ENCODE measurements around the gene SLC7A6OS. TPM values are rescaled to one million over a fixed set of nuclear protein-coding genes. Genes with fewer than 3 reads are reported as not detected.
A peak's percentile ranks its signal among the peaks of the same experiment; 100 is the strongest.

SLC7A6OS gene
- total RNA-seq, 1 experiment from 2014 or later: 16.4 TPM

- BruUV-seq (replicated peaks): no TSS peak
- Histone ChIP-seq H3K4me1 (ENCODE audit: control insufficient read depth in 1 of 2, insufficient read depth in 2 of 2, low read length in 2 of 2) (peaks cover 25 to 33% of the 10 kb centered on the region in 2 experiments), H3K4me3 (replicated peaks in 1 of 2; ENCODE audit: low read depth in 1 of 2, low read length in 2 of 2) (peak overlapping the region; percentile 73 to 85), H3K4me2 (ENCODE audit: low read length) (peak overlapping the region; percentile 89), H4K20me1 (ENCODE audit: insufficient read depth) (peaks cover 16% of the 10 kb centered on the region; the same call in 1 of the 2 replicates), H3K9me3 (ENCODE audit: control insufficient read depth in 1 of 2, insufficient read depth in 1 of 2, low read depth in 1 of 2, low read length in 2 of 2) (no peaks in the 10 kb centered on the region), H3K79me2 (ENCODE audit: insufficient read depth, low read length) (peaks cover 58% of the 10 kb centered on the region), H2AFZ (ENCODE audit: low read depth, low read length, poor library complexity, severe bottlenecking) (no peak overlapping the region), H3K36me3 (ENCODE audit: control insufficient read depth in 1 of 2, insufficient read depth in 2 of 2, low read length in 2 of 2) (no peaks in the 10 kb centered on the region), H3K9me2 (ENCODE audit: insufficient read depth) (no peaks in the 10 kb centered on the region), H3K27ac (ENCODE audit: low read depth, low read length) (peak overlapping the region; percentile 91), H3K9ac (ENCODE audit: low read length) (peak overlapping the region; percentile 88), H3K27me3 (ENCODE audit: insufficient read depth, low read length) (no peaks in the 10 kb centered on the region)
- CTCF ChIA-PET: interaction anchor here (1.3 kb wide), 1 partner anchor 256 kb away, joined by 3 read pairs; no protein-coding TSS in a partner anchor
- DNase-seq (ENCODE audit: low read depth, low spot score) (peak; percentile 68), ATAC-seq (peak; percentile 55)
- POLR2A ChIA-PET: no interaction called here
- intact Hi-C loops (cut with micrococcal nuclease): loop anchor here (5.0 kb wide), 1 partner anchor 47 kb away; the partner anchor contains the start of genes PRMT7 and SLC7A6OS
- RAD21 ChIA-PET (ENCODE audit: low non-redundant PET in 1 of 2, low total read pairs in 2 of 2, uncharacterized antibody in 2 of 2, unreplicated experiment in 2 of 2): no interaction called here
- TF ChIP-seq EZH2phosphoT487 (IDR thresholded peaks at IDR 0.05; ENCODE audit: borderline replicate concordance) (no peak), FOSL1 (IDR thresholded peaks at IDR 0.05; ENCODE audit: low read depth) (no peak; the same call in 1 of the 2 replicates), EZH2 (IDR thresholded peaks at IDR 0.05) (no peak), TCF7L2 (IDR thresholded peaks at IDR 0.05; ENCODE audit: borderline replicate concordance, extremely low read depth, insufficient read depth, insufficient read length) (peak; percentile 76), POLR2A (IDR thresholded peaks at IDR 0.05; ENCODE audit: borderline replicate concordance, extremely low read depth, insufficient read depth, insufficient read length) (no peak), YY1 (IDR thresholded peaks at IDR 0.05; ENCODE audit: extremely low read depth, insufficient replicate concordance, low read depth, low read length) (peak; percentile 20), ZBTB33 (IDR thresholded peaks at IDR 0.05; ENCODE audit: extremely low read depth, insufficient replicate concordance, low read length) (no peak), ZNF274 (IDR thresholded peaks at IDR 0.05; ENCODE audit: low read depth, low read length) (no peak), ATF3 (IDR thresholded peaks at IDR 0.05) (no peak), SRF (IDR thresholded peaks at IDR 0.05; ENCODE audit: low read depth) (no peak; the same call in 1 of the 2 replicates), ZFX (IDR thresholded peaks at IDR 0.05) (no peak), RAD21 (IDR thresholded peaks at IDR 0.05; ENCODE audit: low read depth) (no peak), ELF1 (IDR thresholded peaks at IDR 0.05; ENCODE audit: borderline replicate concordance, low read depth) (no peak; the same call in 1 of the 2 replicates), JUND (IDR thresholded peaks at IDR 0.05) (no peak; the same call in 1 of the 2 replicates), POLR2AphosphoS5 (IDR thresholded peaks at IDR 0.05; ENCODE audit: low read depth, low read length) (peak; percentile 50), EGR1 (IDR thresholded peaks at IDR 0.05; ENCODE audit: low read depth) (no peak), CEBPB (IDR thresholded peaks at IDR 0.05; ENCODE audit: low read depth) (no peak), REST (IDR thresholded peaks at IDR 0.05; ENCODE audit: low read depth) (no peak), SIN3A (IDR thresholded peaks at IDR 0.05; ENCODE audit: low read depth) (peak; percentile 86), MAX (IDR thresholded peaks at IDR 0.05) (peak; percentile 66)
These were observed 45.4 kb downstream of the SLC7A6OS start for GRCh38 chr16:68265078-68265920.
